ENCODE measurements around the gene INPP5A. TPM values are rescaled to one million over a fixed set of nuclear protein-coding genes. Genes with fewer than 3 reads are reported as not detected.

The INPP5A gene
- total RNA-seq, 2 experiments from 2014 or later: 7.4 to 7.5 TPM

GRCh38 chr10:132543916-132544743 lies 6.5 kb downstream of the INPP5A start:
- ChIA-PET POLR2A (no interaction called here), CTCF (no interaction called here)
- Mint-ChIP-seq H3K27me3 (no peaks in the 10 kb centered on the region), H3K9me3 (no peaks in the 10 kb centered on the region), H3K4me3 (peak overlapping the region; percentile 60), H3K4me1 (ENCODE audit: low read depth) (peaks cover 66% of the 10 kb centered on the region), H3K27ac (peak overlapping the region; percentile 25), H3K36me3 (peaks cover 4% of the 10 kb centered on the region)
- DNase-seq: peak; percentile 21
- intact Hi-C loops (cut with micrococcal nuclease): no loop called here

- CTCF ChIA-PET: no interaction called here
- DNase-seq: no peak
- H3K27me3 Mint-ChIP-seq: no peaks in the 10 kb centered on the region
- POLR2A ChIA-PET: no interaction called here
- H3K9me3 Mint-ChIP-seq: no peaks in the 10 kb centered on the region
- peak overlapping the region; percentile 60 for H3K4me3 Mint-ChIP-seq
- peaks cover 4% of the 10 kb centered on the region for H3K36me3 Mint-ChIP-seq
- peaks cover 60% of the 10 kb centered on the region for H3K4me1 Mint-ChIP-seq (ENCODE audit: low read depth)
- H3K27ac Mint-ChIP-seq: peak overlapping the region; percentile 25
- intact Hi-C loops (cut with micrococcal nuclease): no loop called here
These were observed 7.4 kb downstream of the INPP5A start for GRCh38 chr10:132544744-132545658.

DNA sequence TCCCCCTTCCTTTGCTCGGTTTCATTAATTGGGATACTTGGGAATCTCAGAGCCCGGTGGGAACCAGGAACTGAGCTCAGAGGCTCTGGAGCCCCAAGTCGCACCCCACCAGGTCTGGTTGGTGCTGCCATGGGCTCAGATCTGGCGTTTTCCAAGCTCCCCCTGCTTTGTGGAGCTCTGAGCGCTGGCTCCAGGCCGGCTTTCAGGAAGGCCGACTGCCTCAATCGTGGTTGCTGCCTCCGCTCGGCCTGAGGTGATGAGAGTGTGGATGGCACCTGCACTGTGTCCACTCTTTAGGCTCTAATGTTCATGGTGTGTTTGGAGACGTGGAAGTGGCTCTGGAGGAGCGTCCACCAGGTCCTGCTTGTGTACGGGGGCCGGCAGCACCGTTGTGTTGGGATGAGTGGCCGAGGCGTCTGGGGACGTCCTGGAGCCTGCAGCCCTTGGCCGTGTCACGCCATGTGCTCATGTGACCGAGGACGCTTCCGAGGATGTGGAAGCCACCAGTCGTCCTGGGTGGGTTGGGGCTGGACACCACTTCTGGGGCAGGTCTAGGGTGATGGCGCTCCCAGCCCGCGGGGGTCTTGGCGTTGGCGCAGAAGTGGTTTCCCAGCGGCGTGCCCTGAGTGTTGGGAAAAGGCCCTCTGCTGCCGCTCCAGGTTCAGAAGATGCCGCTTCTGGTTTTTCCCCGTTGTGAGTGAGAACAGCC lies 8.2 kb downstream of the INPP5A start:
- Mint-ChIP-seq H3K9me3 (no peaks in the 10 kb centered on the region), H3K27ac (no peak overlapping the region), H3K27me3 (no peaks in the 10 kb centered on the region), H3K4me3 (no peak overlapping the region), H3K4me1 (ENCODE audit: low read depth) (peaks cover 57% of the 10 kb centered on the region), H3K36me3 (peaks cover 4% of the 10 kb centered on the region)
- ChIA-PET POLR2A (no interaction called here), CTCF (no interaction called here)
- no peak for DNase-seq
- intact Hi-C loops (cut with micrococcal nuclease): no loop called here

GRCh38 chr10:132546567-132547420 lies 9.2 kb downstream of the INPP5A start:
- H3K4me3 Mint-ChIP-seq: no peak overlapping the region
- ChIA-PET POLR2A (no interaction called here), CTCF (interaction anchor here (0.5 kb wide), 1 partner anchor 22 kb away, joined by 3 read pairs; no protein-coding TSS in a partner anchor)

DNA sequence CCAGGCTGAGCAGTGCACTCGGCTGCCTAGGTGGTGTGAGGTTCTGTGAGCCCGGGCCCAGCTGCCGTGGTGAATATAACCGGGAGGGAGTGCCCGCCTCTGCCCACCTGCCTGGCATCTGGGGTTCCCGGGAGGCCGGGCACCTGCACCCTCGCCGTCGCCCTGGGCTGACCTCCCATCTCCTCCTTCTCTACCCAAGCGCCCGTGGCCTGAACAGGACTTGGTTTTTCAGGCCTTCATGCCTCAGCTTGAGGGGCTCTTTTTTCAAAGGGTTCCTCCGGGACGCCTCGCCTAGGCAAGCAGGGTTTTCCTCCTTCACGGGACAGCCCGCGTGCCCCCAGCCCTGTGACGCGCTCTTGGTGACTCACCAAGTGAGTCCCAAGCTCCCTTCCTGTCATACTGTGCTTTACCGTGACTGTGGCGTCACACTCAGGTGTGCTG lies 9.9 kb downstream of the INPP5A start:
- intact Hi-C loops (cut with micrococcal nuclease): no loop called here

More at GRCh38 chr10:132546567-132547420, 9.2 kb downstream of the INPP5A start:
- peaks cover 57% of the 10 kb centered on the region for H3K4me1 Mint-ChIP-seq (ENCODE audit: low read depth)
- no peaks in the 10 kb centered on the region for H3K9me3 Mint-ChIP-seq
- no peak overlapping the region for H3K27ac Mint-ChIP-seq
- H3K27me3 Mint-ChIP-seq: no peaks in the 10 kb centered on the region
- no peak for DNase-seq
- intact Hi-C loops (cut with micrococcal nuclease): no loop called here
- H3K36me3 Mint-ChIP-seq: no peaks in the 10 kb centered on the region

GRCh38 chr10:132548106-132548823 lies 10.7 kb downstream of the INPP5A start:
- ChIA-PET POLR2A (no interaction called here), CTCF (no interaction called here)
- H3K27ac Mint-ChIP-seq: no peak overlapping the region

More for the DNA sequence above, 9.9 kb downstream of the INPP5A start:
- Mint-ChIP-seq H3K27ac (no peak overlapping the region), H3K9me3 (no peaks in the 10 kb centered on the region), H3K4me1 (ENCODE audit: low read depth) (peaks cover 52% of the 10 kb centered on the region), H3K4me3 (no peak overlapping the region), H3K27me3 (no peaks in the 10 kb centered on the region), H3K36me3 (no peaks in the 10 kb centered on the region)
- peak; percentile 58 for DNase-seq
- CTCF ChIA-PET: no interaction called here
- POLR2A ChIA-PET: no interaction called here

DNA sequence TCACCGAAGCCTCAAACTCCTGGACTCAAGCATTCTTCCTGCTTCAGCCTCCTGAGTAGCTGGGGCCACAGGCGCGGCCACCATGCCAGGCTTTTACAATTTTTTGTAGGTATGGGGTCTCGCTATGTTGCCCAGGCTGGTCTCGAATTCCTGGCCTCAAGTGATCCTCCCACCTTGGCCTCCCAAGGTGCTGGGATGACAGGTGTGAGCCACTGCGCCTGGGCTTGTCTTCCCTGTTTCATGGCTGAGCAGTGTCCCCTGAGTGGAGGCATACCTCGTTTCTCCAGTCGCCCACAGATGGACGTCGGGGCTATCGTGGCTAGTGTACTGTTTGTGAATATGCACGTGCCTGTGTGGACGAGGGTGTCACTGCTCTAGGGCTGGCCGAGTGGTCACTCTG lies 11.3 kb downstream of the INPP5A start:
- ChIA-PET POLR2A (no interaction called here), CTCF (no interaction called here)
- intact Hi-C loops (cut with micrococcal nuclease): no loop called here
- Mint-ChIP-seq H3K9me3 (no peaks in the 10 kb centered on the region), H3K4me3 (no peak overlapping the region), H3K27me3 (no peaks in the 10 kb centered on the region), H3K36me3 (no peaks in the 10 kb centered on the region), H3K4me1 (ENCODE audit: low read depth) (peaks cover 47% of the 10 kb centered on the region), H3K27ac (no peak overlapping the region)
- no peak for DNase-seq

More at GRCh38 chr10:132548106-132548823, 10.7 kb downstream of the INPP5A start:
- no peaks in the 10 kb centered on the region for H3K9me3 Mint-ChIP-seq
- no peak for DNase-seq
- intact Hi-C loops (cut with micrococcal nuclease): no loop called here
- no peaks in the 10 kb centered on the region for H3K36me3 Mint-ChIP-seq
- peaks cover 49% of the 10 kb centered on the region for H3K4me1 Mint-ChIP-seq (ENCODE audit: low read depth)
- no peak overlapping the region for H3K4me3 Mint-ChIP-seq
- H3K27me3 Mint-ChIP-seq: no peaks in the 10 kb centered on the region

GRCh38 chr10:132549371-132549770 lies 11.8 kb downstream of the INPP5A start:
- Mint-ChIP-seq H3K4me3 (no peak overlapping the region), H3K9me3 (no peaks in the 10 kb centered on the region), H3K4me1 (ENCODE audit: low read depth) (peaks cover 42% of the 10 kb centered on the region), H3K27ac (no peak overlapping the region), H3K36me3 (no peaks in the 10 kb centered on the region), H3K27me3 (no peaks in the 10 kb centered on the region)
- no peak for DNase-seq
- CTCF ChIA-PET: no interaction called here
- intact Hi-C loops (cut with micrococcal nuclease): no loop called here
- POLR2A ChIA-PET: no interaction called here

GRCh38 chr10:132550366-132551092 lies 12.9 kb downstream of the INPP5A start:
- CTCF ChIA-PET: interaction anchor here (1.7 kb wide), 2 partner anchors 11 to 91 kb away, joined by 5 to 13 read pairs; no protein-coding TSS in a partner anchor
- DNase-seq: no peak
- Mint-ChIP-seq H3K4me3 (no peak overlapping the region), H3K27me3 (no peaks in the 10 kb centered on the region), H3K27ac (no peak overlapping the region), H3K36me3 (no peaks in the 10 kb centered on the region), H3K9me3 (no peaks in the 10 kb centered on the region), H3K4me1 (ENCODE audit: low read depth) (peaks cover 31% of the 10 kb centered on the region)
- POLR2A ChIA-PET: interaction anchor here (0.6 to 2.0 kb wide), 2 partner anchors 10 to 14 kb away, joined by 3 to 6 read pairs; no protein-coding TSS in a partner anchor
- intact Hi-C loops (cut with micrococcal nuclease): loop anchor here (1.0 kb wide), 1 partner anchor 9 kb away; no protein-coding TSS in a partner anchor

DNA sequence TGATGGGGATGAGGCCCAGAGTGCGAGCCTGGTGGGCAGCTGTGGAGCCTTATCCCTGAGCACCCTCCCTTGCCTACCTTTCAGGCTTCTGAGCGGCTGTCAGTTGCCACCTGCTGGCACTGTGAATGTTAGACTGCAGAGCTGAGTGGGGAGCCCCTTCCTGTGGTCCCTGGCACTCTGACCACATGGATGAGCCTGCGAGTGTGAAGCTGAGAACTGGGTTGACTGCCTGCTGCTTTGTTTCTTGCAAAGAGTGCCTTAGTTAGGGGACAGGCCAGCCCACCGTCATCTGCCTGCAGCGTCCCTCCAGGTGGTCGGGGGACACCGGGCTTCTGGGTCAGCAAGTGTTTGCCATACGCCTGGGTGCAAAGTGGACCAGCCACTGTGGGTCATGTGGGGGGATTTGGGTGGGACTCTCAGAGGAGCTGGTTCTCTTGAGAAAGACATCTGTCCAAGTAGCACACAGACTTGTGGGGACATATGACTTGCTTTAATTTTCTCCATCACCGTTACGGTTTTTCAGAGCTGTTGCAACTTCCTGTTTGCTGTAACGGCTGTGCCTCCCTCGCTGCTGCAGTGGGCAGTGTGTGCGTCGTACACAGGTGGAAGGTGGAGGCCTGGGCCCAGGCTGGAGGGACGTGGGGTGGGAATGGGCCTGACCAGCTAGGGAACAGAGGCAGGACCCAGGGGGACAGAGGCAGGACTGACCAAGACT lies 13.7 kb downstream of the INPP5A start:
- Mint-ChIP-seq H3K36me3 (no peaks in the 10 kb centered on the region), H3K4me1 (ENCODE audit: low read depth) (peaks cover 29% of the 10 kb centered on the region), H3K9me3 (no peaks in the 10 kb centered on the region), H3K27ac (peak overlapping the region; percentile 52), H3K27me3 (no peaks in the 10 kb centered on the region), H3K4me3 (peak overlapping the region; percentile 38)
- ChIA-PET CTCF (interaction anchor here (0.8 to 1.7 kb wide), 4 partner anchors 11 to 104 kb away, joined by 3 to 13 read pairs (median 4); no protein-coding TSS in a partner anchor), POLR2A (interaction anchor here (0.6 to 2.0 kb wide), 3 partner anchors 10 to 20 kb away, joined by 3 to 6 read pairs (median 3); no protein-coding TSS in a partner anchor)
- peak; percentile 58 for DNase-seq
- intact Hi-C loops (cut with micrococcal nuclease): loop anchor here (1.0 kb wide), 1 partner anchor 10 kb away; no protein-coding TSS in a partner anchor
